HCT116 (cell line): ENCODE measurements around the gene RASL10A. TPM values are rescaled to one million over a fixed set of nuclear protein-coding genes. Genes with fewer than 3 reads are reported as not detected.

Experiments
- ATAC-seq: fragments of 200-7000 bp; cut with Tn5 transposase; 2 replicates; pipeline ENCODE4 v1.9.1; 2020; ENCODE audit warnings: mild to moderate bottlenecking, moderate library complexity
- BruUV-seq: library from RNA; stranded (reverse); fragments of 400-500 nt; replicated peaks from 2 replicates; lab custom pipeline; 2021; lab: Mats Ljungman, UMichigan
- CTCF ChIA-PET: fragments of 300-600 bp; sonication (Branson Sonifier 250); formaldehyde crosslinking; loops from one replicate; lab custom pipeline; 2021; ENCODE audit warnings: antibody characterized with exemption; lab: Charles Lee
- POLR2A ChIA-PET: fragments of 300-600, 350-600 bp; sonication (Branson Sonifier 250); formaldehyde crosslinking; loops from one replicate; lab custom pipeline; 2021; ENCODE audit warnings: antibody characterized with exemption; lab: Charles Lee
- RAD21 ChIA-PET, 2 experiments: fragments of 300-600 bp; sonication (Branson Sonifier 250); formaldehyde crosslinking; loops; one replicate each; lab custom pipeline; 2023; ENCODE audit warnings: low total read pairs in 2 of 2; ENCODE audit not compliant: uncharacterized antibody in 2 of 2, unreplicated experiment in 2 of 2, low non-redundant PET in 1 of 2; lab: Charles Lee
- DNase-seq: peaks from one replicate; pipeline ENCODE4 v3.0.0-alpha.2; 2010; ENCODE audit warnings: low read depth, low spot score
- H2AFZ ChIP-seq: fragments of 200-600 bp; shearing (Covaris generic), sonication (generic); 2 replicates; pipeline ENCODE4 v1.6.1; 2017; ENCODE audit warnings: low read depth, mixed run types, mixed read lengths, antibody characterized with exemption, low read length; ENCODE audit not compliant: poor library complexity, severe bottlenecking
- H3K27ac ChIP-seq: 2 replicates; pipeline ENCODE4 v1.5.1; 2012; ENCODE audit warnings: low read depth, low read length
- H3K27me3 ChIP-seq: fragments of 200-600 bp; sonication (generic); 2 replicates; pipeline ENCODE4 v1.6.1; 2016; ENCODE audit warnings: mixed run types, low read length, mixed read lengths; ENCODE audit not compliant: insufficient read depth
- H3K36me3 ChIP-seq, 2 experiments: fragments of 200-500 bp in 1 of 2; fragments of 200-600 bp in 1 of 2; sonication (Bioruptor generic) in 1 of 2; sonication (generic) in 1 of 2; 2 replicates each; pipeline versions ENCODE4 v1.5.1 to v1.6.1; 2014 to 2016; ENCODE audit warnings: low read length in 2 of 2, inconsistent platforms in 1 of 2, mixed read lengths in 1 of 2, mixed run types in 1 of 2; ENCODE audit not compliant: insufficient read depth in 2 of 2, control insufficient read depth in 1 of 2
- H3K4me1 ChIP-seq, 2 experiments: fragments of 200-600 bp in 1 of 2; sonication (generic) in 1 of 2; 2 replicates each; pipeline versions ENCODE4 v1.5.1 to v1.6.1; 2012 to 2017; ENCODE audit warnings: low read length in 2 of 2, inconsistent platforms in 1 of 2, mild to moderate bottlenecking in 1 of 2, mixed read lengths in 1 of 2, mixed run types in 1 of 2, moderate library complexity in 1 of 2; ENCODE audit not compliant: insufficient read depth in 2 of 2, control insufficient read depth in 1 of 2
- H3K4me2 ChIP-seq: fragments of 200-600 bp; sonication (generic); 2 replicates; pipeline ENCODE4 v1.6.1; 2017; ENCODE audit warnings: mixed run types, low read length, mixed read lengths
- H3K4me3 ChIP-seq, 2 experiments: fragments of 200-600 bp in 1 of 2; sonication (generic) in 1 of 2; replicated peaks in 1 of 2; 2 replicates each; pipeline ENCODE4 v1.5.1; 2011 to 2016; ENCODE audit warnings: low read length in 2 of 2, control low read depth in 1 of 2, low read depth in 1 of 2, mild to moderate bottlenecking in 1 of 2, mixed read lengths in 1 of 2, mixed run types in 1 of 2
- H3K79me2 ChIP-seq: fragments of 200-600 bp; sonication (generic); 2 replicates; pipeline ENCODE4 v1.6.1; 2017; ENCODE audit warnings: mild to moderate bottlenecking, mixed run types, low read length, moderate library complexity, mixed read lengths; ENCODE audit not compliant: insufficient read depth
- H3K9ac ChIP-seq: fragments of 200-600 bp; sonication (generic); 2 replicates; pipeline ENCODE4 v1.6.1; 2016; ENCODE audit warnings: low read length, mixed read lengths
- H3K9me2 ChIP-seq: fragments of 200-600 bp; sonication (generic), shearing (Covaris generic); 2 replicates; pipeline ENCODE4 v1.6.1; 2017; ENCODE audit warnings: mixed run types, mild to moderate bottlenecking, moderate library complexity; ENCODE audit not compliant: insufficient read depth
- H3K9me3 ChIP-seq, 2 experiments: fragments of 200-500 bp in 1 of 2; fragments of 200-600 bp in 1 of 2; sonication (Bioruptor generic) in 1 of 2; sonication (generic) in 1 of 2; 2 replicates each; pipeline ENCODE4 v1.6.1; 2014 to 2017; ENCODE audit warnings: low read length in 2 of 2, mixed read lengths in 2 of 2, inconsistent platforms in 1 of 2, low read depth in 1 of 2, mild to moderate bottlenecking in 1 of 2, mixed run types in 1 of 2, moderate library complexity in 1 of 2; ENCODE audit not compliant: control insufficient read depth in 1 of 2, insufficient read depth in 1 of 2
- H4K20me1 ChIP-seq: fragments of 200-600 bp; sonication (generic), shearing (Covaris generic); 2 replicates; pipeline ENCODE4 v1.6.1; 2017; ENCODE audit warnings: mixed run types, mild to moderate bottlenecking, moderate library complexity; ENCODE audit not compliant: insufficient read depth
- CBX3 ChIP-seq: IDR thresholded peaks from 2 replicates; pipeline ENCODE4 v1.6.1; 2012; ENCODE audit warnings: low read depth
- CTCF ChIP-seq, 3 experiments: fragments of 200-600 bp in 1 of 3; sonication (generic) in 1 of 3; IDR thresholded peaks in 2 of 3; conservative IDR thresholded peaks in 1 of 3; 2 replicates each; pipeline ENCODE4 v1.5.1; 2012 to 2017; ENCODE audit warnings: low read depth in 2 of 3, low read length in 2 of 3, antibody characterized with exemption in 1 of 3, borderline replicate concordance in 1 of 3, control low read depth in 1 of 3, mild to moderate bottlenecking in 1 of 3, mixed read lengths in 1 of 3, mixed run types in 1 of 3, moderate library complexity in 1 of 3; ENCODE audit not compliant: insufficient read depth in 1 of 3
- ELF1 ChIP-seq: IDR thresholded peaks from 2 replicates; pipeline ENCODE4 v1.6.1; 2012; ENCODE audit warnings: low read depth, borderline replicate concordance
- EZH2 ChIP-seq: fragments of 200-600 bp; sonication (generic); IDR thresholded peaks from 2 replicates; pipeline ENCODE4 v1.6.1; 2017; ENCODE audit warnings: antibody characterized with exemption, mixed run types
- FOSL1 ChIP-seq: IDR thresholded peaks from 2 replicates; pipeline ENCODE4 v1.6.1; 2012; ENCODE audit warnings: low read depth
- JUND ChIP-seq: IDR thresholded peaks from 2 replicates; pipeline ENCODE4 v1.6.1; 2012
- POLR2A ChIP-seq: IDR thresholded peaks from 2 replicates; pipeline ENCODE4 v1.7.0; 2011; ENCODE audit warnings: borderline replicate concordance; ENCODE audit not compliant: insufficient read depth, insufficient read length; ENCODE audit errors: extremely low read depth
- POLR2AphosphoS5 ChIP-seq: IDR thresholded peaks from 2 replicates; pipeline ENCODE4 v1.6.1; 2011; ENCODE audit warnings: mild to moderate bottlenecking, low read depth, low read length, moderate library complexity
- RAD21 ChIP-seq: IDR thresholded peaks from 2 replicates; pipeline ENCODE4 v1.6.1; 2012; ENCODE audit warnings: low read depth, mild to moderate bottlenecking
- SIN3A ChIP-seq: IDR thresholded peaks from 2 replicates; pipeline ENCODE4 v1.6.1; 2012; ENCODE audit warnings: low read depth
- SP1 ChIP-seq: IDR thresholded peaks from 2 replicates; pipeline ENCODE4 v1.6.1; 2012; ENCODE audit warnings: low read depth
- SRF ChIP-seq: IDR thresholded peaks from 2 replicates; pipeline ENCODE4 v1.6.1; 2012; ENCODE audit warnings: low read depth
- TCF7L2 ChIP-seq: IDR thresholded peaks from 2 replicates; pipeline ENCODE4 v1.7.0; 2011; ENCODE audit warnings: borderline replicate concordance, inconsistent platforms; ENCODE audit not compliant: insufficient read depth, insufficient read length; ENCODE audit errors: extremely low read depth
- YY1 ChIP-seq: IDR thresholded peaks from 2 replicates; pipeline ENCODE4 v1.6.1; 2011; ENCODE audit warnings: low read length, low read depth, moderate library complexity, mild to moderate bottlenecking; ENCODE audit not compliant: insufficient replicate concordance; ENCODE audit errors: extremely low read depth
- ZBTB33 ChIP-seq: IDR thresholded peaks from 2 replicates; pipeline ENCODE4 v1.6.1; 2011; ENCODE audit warnings: mild to moderate bottlenecking, low read length, moderate library complexity; ENCODE audit not compliant: insufficient replicate concordance; ENCODE audit errors: extremely low read depth
- ZFX ChIP-seq: fragments of 450-650 bp; IDR thresholded peaks from 2 replicates; pipeline ENCODE4 v1.6.1; 2017
- ZNF274 ChIP-seq: fragments of 200-500 bp; sonication (Bioruptor generic); IDR thresholded peaks from 2 replicates; pipeline ENCODE4 v1.6.1; 2014; ENCODE audit warnings: mild to moderate bottlenecking, low read depth, low read length, inconsistent platforms
- intact Hi-C: fragments of 100-400 bp; cut with micrococcal nuclease; formaldehyde crosslinking; loops from 2 replicates; pipeline ENCODE4 v1.10.0; 2022
- total RNA-seq: library from RNA; stranded (reverse); gene quantifications from one replicate; pipeline ENCODE4 v1.2.1, GENCODE V29; 2021; ENCODE audit not compliant: unreplicated experiment
- TF ChIP-seq, protein P1 (sequence below): IDR thresholded peaks from 2 replicates; pipeline ENCODE4 v1.6.1; 2012; ENCODE audit warnings: low read depth
- TF ChIP-seq, protein P2 (sequence below): IDR thresholded peaks from 2 replicates; pipeline ENCODE4 v1.6.1; 2012

The RASL10A gene
- total RNA-seq, 1 experiment from 2014 or later, result 0.96 TPM

DNA sequence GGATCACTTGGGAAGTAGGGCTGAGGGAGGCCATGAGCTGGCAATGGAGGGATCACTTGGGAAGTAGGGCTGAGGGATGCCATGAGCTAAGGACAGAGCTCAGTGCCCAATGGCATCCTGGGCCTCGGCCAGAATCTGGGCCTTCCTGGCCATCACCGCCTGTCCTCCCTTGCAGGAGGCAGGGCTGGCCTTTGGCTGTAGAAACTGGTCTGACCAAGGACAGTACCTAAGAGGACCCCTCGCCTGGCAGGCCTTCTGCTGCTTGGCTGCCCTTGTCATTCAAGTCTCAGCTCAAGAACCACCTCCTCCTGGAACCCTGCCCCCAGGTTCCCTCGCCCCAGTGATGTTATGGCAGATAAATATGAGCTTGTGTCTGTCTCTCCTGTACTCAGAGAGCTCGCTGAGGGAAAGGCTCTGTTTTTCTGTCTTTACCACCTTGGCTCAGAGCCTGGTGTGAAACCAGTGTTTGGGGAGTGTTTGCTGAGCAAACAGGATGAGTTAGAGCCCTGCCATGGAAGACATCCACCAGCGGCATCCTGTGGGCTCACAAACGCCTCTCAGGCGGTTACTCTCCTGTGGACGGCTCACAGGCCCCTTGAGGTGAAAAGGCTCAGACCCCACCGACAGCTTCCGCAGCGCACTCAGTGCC lies 19.3 kb upstream of the RASL10A start:
- peaks cover 12 to 18% of the 10 kb centered on the region in 2 experiments for H3K36me3 ChIP-seq
- H3K27ac ChIP-seq, result no peak overlapping the region
- H3K79me2 ChIP-seq, result no peaks in the 10 kb centered on the region
- POLR2A ChIA-PET, result no interaction called here
- H3K27me3 ChIP-seq, result no peaks in the 10 kb centered on the region
- peak; percentile 16; the same call in 1 of the 2 replicates for ATAC-seq
- no peak overlapping the region for H2AFZ ChIP-seq
- TF ChIP-seq YY1 (no peak), FOSL1 (no peak), EZH2 (no peak), ELF1 (no peak), SRF (no peak), JUND (no peak), ZBTB33 (no peak), RAD21 (no peak), SIN3A (no peak), TCF7L2 (no peak), SP1 (no peak), CTCF (IDR thresholded peaks at IDR 0.05 in 2 of 3, conservative IDR thresholded peaks at IDR 0.05 in 1 of 3; ENCODE audit: borderline replicate concordance in 1 of 3, insufficient read depth in 1 of 3, low read depth in 2 of 3, low read length in 2 of 3) (no peak), POLR2A (no peak), ZNF274 (no peak), ZFX (no peak), POLR2AphosphoS5 (no peak), CBX3 (no peak)
- TF ChIP-seq, protein P1, sequence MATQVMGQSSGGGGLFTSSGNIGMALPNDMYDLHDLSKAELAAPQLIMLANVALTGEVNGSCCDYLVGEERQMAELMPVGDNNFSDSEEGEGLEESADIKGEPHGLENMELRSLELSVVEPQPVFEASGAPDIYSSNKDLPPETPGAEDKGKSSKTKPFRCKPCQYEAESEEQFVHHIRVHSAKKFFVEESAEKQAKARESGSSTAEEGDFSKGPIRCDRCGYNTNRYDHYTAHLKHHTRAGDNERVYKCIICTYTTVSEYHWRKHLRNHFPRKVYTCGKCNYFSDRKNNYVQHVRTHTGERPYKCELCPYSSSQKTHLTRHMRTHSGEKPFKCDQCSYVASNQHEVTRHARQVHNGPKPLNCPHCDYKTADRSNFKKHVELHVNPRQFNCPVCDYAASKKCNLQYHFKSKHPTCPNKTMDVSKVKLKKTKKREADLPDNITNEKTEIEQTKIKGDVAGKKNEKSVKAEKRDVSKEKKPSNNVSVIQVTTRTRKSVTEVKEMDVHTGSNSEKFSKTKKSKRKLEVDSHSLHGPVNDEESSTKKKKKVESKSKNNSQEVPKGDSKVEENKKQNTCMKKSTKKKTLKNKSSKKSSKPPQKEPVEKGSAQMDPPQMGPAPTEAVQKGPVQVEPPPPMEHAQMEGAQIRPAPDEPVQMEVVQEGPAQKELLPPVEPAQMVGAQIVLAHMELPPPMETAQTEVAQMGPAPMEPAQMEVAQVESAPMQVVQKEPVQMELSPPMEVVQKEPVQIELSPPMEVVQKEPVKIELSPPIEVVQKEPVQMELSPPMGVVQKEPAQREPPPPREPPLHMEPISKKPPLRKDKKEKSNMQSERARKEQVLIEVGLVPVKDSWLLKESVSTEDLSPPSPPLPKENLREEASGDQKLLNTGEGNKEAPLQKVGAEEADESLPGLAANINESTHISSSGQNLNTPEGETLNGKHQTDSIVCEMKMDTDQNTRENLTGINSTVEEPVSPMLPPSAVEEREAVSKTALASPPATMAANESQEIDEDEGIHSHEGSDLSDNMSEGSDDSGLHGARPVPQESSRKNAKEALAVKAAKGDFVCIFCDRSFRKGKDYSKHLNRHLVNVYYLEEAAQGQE, result no peak
- TF ChIP-seq, protein P2, sequence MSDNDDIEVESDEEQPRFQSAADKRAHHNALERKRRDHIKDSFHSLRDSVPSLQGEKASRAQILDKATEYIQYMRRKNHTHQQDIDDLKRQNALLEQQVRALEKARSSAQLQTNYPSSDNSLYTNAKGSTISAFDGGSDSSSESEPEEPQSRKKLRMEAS, result no peak
- TF ChIP-seq, all 23 proteins: peak for 0
- no peaks in the 10 kb centered on the region for H3K9me3 ChIP-seq
- no peak overlapping the region for H3K9ac ChIP-seq
- no peaks in the 10 kb centered on the region for H4K20me1 ChIP-seq
- no peak overlapping the region for H3K4me3 ChIP-seq
- H3K4me1 ChIP-seq, result no peaks in the 10 kb centered on the region; a peak in 1 of 4 replicates
- BruUV-seq, result no TSS peak
- DNase-seq, result no peak
- ChIA-PET RAD21 (no interaction called here), CTCF (no interaction called here)
- no peak overlapping the region for H3K4me2 ChIP-seq
- intact Hi-C loops, result no loop called here
- H3K9me2 ChIP-seq, result no peaks in the 10 kb centered on the region
